ENCODE measurements around the gene PARP1.

DNA sequence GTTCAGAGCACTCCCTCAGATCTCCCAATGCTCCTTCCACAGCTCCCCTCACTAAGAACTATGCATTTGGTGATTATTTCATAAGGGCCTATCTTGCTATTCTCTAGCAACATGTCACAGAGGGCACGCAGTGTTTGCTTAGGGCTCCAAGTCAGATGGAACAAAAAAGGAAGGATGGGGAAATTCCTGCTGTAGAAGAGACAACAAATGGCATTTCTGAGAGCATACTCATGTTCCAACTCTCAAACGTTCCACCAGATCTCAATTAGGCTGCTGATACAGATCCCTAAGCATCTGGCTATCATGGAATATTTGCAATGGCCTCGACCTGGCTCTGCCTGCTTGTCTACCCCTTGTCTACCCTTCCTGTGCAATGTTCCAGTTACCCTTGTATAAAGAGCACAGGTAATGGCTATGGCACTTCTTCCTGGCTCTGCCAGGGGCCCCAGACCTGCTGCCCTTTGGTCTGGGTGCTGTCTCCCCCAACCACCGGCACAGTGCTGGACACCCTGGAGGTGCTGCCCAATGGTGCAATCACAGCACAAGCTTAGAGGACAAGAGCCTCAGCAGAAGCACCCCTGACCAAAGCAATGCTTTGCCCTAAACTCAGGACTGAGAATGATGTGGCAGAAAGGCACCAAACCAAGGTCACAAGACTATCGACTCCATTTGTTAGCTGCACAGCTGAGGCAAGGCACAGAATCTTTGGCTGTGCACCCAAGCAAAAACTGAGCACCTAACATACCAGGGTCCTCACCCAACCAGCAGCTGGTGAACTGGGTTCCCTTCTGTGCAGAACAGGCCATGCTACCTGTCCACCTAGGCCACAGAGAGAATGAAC lies 3.6 kb downstream of the PARP1 start:
- TF ChIP-seq, protein P1, sequence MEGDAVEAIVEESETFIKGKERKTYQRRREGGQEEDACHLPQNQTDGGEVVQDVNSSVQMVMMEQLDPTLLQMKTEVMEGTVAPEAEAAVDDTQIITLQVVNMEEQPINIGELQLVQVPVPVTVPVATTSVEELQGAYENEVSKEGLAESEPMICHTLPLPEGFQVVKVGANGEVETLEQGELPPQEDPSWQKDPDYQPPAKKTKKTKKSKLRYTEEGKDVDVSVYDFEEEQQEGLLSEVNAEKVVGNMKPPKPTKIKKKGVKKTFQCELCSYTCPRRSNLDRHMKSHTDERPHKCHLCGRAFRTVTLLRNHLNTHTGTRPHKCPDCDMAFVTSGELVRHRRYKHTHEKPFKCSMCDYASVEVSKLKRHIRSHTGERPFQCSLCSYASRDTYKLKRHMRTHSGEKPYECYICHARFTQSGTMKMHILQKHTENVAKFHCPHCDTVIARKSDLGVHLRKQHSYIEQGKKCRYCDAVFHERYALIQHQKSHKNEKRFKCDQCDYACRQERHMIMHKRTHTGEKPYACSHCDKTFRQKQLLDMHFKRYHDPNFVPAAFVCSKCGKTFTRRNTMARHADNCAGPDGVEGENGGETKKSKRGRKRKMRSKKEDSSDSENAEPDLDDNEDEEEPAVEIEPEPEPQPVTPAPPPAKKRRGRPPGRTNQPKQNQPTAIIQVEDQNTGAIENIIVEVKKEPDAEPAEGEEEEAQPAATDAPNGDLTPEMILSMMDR (IDR thresholded peaks at IDR 0.05), result no peak
- TF ChIP-seq EZH2 (IDR thresholded peaks at IDR 0.05), result no peak

Data from neural progenitor cell (in vitro differentiated cells).